Measurements from ENCODE around the gene CLCF1.
A peak's percentile ranks its signal among the peaks of the same experiment; 100 is the strongest.

DNA sequence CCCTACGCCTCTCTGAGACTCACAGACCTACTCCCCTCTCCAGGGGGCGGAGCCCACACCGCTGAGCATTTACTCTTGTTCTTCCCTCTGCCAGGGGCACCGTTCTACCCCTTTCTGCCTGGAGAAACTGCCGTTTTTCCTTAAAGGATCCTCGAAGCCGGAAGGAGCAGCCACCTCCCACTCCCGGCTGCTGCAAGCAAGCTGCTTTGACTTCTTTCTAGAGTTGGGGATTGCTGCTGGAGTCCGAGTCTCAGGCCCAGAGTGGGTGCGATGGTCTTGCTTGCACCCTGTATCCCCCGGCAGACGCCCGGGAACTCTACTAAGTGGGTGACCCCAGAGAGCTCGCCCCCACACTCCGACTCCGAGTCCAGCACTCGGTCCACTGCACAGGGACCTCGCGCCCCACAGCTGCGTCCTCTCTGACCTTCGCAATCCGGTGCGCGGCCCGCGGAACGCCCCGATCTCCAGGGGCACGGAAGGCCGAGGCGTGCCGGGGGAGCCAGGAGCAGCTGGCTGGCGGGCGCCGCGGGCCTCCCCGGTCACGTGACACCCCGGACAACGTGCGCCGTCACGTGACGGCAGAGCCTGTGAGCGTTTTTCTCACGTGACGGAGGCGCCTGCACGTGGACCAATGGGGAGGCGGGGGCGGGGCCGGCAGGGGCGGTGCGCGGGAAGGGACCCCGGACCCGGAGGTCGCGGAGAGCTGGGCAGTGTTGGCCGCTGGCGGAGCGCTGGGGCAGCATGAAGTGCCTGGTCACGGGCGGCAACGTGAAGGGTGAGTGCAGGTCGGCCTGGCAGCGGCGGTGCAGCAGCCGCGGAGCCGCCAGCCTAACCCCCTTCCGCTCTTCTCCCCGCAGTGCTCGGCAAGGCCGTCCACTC is 18.1 kb upstream of the CLCF1 start, which contains the start of gene RAD9A:
- TF ChIP-seq, protein P1, sequence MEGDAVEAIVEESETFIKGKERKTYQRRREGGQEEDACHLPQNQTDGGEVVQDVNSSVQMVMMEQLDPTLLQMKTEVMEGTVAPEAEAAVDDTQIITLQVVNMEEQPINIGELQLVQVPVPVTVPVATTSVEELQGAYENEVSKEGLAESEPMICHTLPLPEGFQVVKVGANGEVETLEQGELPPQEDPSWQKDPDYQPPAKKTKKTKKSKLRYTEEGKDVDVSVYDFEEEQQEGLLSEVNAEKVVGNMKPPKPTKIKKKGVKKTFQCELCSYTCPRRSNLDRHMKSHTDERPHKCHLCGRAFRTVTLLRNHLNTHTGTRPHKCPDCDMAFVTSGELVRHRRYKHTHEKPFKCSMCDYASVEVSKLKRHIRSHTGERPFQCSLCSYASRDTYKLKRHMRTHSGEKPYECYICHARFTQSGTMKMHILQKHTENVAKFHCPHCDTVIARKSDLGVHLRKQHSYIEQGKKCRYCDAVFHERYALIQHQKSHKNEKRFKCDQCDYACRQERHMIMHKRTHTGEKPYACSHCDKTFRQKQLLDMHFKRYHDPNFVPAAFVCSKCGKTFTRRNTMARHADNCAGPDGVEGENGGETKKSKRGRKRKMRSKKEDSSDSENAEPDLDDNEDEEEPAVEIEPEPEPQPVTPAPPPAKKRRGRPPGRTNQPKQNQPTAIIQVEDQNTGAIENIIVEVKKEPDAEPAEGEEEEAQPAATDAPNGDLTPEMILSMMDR (IDR thresholded peaks at IDR 0.05) = peak in 2 of 6 experiments; percentile 12 to 28
- peak in 3 of 4 donors; percentile 4 to 80 (median 45) for TF ChIP-seq POLR2A (IDR thresholded peaks at IDR 0.05)

Data from upper lobe of left lung (tissue), 4 donors.